HG03520 (cell line): Measurements from ENCODE around the gene TMEM120B.

Experiments used
- ATAC-seq: cut with Tn5 transposase; IDR thresholded peaks from one replicate; pipeline ENCODE4 v1.9.1; 2021; ENCODE audit warnings: mild to moderate bottlenecking, moderate library complexity; ENCODE audit not compliant: unreplicated experiment

TMEM120B gene

DNA sequence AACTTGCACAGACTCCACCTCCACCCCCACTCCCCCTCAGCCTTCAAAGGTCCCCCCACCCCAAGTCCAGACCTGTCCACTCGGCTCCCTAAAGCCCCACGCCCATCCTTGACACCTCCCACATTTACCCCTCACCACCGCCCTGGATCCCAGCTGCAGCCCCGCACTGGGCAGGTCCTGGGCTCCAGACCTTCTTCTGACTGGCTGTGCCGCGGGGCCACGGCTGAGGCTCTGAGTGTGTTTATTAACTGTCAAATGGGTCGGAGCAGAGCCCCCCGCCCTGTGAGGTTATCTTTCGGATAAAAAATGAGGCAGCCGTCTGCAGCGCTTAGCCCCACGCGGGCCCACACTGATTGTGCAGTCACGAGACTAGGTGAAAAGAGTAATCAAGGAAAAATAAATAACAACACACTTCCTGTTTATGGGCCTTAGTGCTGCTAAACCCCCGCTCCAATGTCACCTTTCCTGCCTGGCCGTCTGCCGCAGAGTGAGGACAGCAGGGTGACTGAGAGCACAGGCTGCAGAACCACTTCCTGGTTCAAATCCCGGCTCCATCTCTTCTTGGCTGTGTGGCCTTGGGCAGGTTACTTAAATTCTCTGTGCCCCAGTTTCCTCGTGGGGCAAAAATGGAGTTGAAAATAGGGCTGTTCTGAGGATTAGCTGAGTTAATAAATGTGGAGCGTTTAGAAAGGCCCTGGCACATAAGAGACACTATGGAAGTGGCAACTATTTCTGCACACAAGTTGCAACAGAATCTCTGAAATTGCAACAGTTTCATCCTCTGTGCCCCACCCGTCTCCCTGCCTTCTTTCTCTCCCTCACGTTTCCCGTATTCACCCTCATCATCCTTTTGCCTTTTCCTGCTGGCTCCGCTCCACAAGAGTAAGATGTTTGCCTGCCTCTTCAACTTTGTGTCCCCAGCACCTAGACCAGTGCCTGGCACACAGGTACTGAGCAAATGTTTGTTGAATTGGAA, 100.7 kb downstream of the TMEM120B start:
- no peak for ATAC-seq

DNA sequence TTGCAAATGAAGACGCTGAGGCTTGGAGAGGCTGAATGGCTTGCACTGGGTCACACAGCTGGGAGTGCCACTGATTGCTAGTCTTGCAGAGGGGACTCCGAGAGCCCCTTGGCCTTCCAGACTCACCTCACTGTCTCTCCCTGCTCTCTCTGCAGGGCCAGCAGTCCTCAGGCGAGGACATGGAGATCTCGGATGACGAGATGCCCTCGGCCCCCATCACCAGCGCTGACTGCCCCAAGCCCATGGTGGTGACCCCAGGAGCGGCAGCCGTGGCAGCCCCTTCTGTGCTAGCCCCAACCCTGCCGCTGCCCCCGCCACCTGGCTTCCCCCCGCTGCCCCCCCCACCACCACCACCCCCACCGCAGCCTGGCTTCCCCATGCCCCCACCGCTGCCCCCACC, 101.4 kb downstream of the TMEM120B start:
- ATAC-seq = no peak

DNA sequence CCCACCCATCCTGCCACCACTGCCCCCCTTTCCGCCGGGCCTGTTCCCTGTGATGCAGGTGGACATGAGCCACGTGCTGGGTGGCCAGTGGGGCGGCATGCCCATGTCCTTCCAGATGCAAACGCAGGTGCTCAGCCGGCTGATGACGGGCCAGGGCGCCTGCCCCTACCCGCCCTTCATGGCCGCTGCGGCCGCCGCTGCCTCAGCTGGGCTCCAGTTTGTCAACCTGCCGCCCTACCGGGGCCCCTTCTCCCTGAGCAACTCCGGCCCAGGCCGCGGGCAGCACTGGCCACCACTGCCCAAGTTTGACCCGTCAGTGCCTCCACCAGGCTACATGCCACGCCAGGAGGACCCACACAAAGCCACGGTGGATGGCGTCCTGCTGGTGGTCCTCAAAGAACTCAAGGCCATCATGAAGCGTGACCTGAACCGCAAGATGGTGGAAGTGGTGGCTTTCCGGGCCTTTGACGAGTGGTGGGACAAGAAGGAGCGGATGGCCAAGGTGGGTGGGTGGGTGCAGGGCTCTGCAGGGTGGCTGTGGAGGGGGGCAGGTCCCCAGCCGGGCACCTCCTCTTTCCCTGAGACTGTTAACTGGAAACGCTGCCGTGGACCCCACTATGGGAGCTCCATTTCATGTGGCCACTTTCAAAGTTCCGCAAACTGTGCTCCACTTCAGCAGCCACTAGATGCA, 102.0 kb downstream of the TMEM120B start:
- no peak for ATAC-seq

DNA sequence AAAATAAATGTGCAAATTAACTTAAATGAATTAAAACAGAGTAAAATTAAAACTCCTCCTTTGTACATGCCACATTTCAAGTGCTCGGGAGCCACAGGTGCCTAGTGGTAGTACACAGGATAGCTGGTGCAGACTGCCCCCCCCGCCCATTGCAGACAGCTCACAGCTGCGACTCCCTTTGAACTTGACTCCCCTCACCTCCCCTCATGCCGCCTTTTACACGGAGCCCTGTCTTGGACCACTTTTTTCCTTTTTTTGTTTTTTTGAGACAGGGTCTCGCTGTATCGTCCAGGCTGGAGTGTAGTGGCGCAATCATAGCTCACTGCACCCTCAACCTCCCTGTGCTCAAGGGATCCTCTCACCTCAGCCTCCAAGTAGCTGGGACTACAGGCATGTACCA, 102.7 kb downstream of the TMEM120B start:
- no peak for ATAC-seq

DNA sequence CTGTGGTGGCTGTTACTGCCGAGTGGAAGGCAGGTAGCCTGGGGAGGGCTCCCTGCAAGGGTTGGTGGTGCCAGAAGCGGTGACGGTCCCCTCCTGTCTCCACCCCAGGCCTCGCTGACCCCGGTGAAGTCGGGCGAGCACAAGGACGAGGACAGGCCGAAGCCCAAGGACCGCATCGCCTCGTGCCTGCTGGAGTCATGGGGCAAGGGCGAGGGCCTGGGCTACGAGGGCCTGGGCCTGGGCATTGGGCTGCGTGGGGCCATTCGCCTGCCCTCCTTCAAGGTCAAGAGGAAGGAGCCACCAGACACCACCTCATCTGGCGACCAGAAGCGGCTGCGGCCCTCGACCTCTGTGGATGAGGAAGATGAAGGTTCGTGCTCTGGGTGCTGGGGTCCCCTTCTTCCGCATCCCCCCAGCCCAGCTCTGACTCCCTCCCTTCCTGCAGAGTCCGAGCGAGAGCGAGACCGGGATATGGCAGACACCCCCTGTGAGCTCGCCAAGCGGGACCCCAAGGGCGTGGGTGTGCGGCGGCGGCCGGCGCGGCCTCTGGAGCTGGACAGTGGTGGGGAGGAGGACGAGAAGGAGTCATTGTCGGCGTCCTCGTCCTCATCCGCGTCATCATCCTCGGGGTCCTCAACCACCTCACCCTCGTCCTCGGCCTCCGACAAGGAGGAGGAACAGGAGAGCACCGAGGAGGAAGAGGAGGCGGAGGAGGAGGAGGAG, 104.5 kb downstream of the TMEM120B start:
- no peak for ATAC-seq

DNA sequence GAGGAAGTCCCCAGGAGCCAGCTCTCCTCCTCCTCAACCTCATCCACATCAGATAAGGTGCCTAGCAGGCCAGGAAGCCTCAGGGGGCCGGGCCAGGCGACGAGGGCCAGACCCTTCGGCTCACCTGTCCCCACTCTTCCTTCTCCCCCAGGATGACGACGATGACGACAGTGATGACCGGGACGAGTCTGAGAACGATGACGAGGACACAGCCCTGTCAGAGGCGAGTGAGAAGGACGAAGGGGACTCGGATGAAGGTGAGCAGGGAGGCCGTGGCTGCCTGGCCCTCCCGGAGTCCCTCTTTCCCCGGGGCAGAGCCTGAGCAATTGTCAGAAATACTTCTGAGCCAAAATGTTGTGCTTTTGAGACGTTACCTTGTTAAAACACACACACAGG, 105.1 kb downstream of the TMEM120B start:
- ATAC-seq = no peak

DNA sequence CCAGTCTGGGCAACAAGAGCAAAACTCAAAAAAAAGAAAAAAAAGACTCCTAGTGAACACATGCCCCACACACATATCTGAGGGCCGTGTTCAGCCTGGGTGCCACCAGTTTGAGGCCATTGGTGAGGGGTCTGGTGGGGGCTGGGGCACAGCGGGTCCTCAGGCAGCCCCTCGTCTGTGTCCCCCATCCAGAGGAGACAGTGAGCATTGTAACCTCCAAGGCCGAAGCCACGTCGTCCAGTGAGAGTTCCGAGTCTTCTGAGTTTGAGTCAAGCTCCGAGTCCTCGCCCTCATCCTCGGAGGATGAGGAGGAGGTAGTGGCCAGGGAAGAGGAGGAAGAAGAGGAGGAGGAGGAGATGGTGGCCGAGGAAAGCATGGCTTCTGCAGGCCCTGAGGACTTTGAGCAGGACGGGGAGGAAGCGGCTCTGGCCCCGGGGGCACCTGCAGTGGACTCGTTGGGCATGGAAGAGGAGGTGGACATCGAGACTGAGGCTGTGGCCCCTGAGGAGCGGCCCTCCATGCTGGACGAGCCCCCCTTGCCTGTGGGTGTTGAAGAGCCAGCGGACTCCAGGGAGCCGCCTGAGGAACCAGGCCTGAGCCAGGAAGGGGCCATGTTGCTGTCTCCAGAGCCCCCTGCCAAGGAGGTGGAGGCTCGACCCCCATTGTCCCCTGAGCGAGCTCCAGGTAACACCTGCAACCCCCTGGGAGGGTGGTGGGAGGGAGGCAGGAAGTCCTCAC, 106.8 kb downstream of the TMEM120B start:
- no peak for ATAC-seq

DNA sequence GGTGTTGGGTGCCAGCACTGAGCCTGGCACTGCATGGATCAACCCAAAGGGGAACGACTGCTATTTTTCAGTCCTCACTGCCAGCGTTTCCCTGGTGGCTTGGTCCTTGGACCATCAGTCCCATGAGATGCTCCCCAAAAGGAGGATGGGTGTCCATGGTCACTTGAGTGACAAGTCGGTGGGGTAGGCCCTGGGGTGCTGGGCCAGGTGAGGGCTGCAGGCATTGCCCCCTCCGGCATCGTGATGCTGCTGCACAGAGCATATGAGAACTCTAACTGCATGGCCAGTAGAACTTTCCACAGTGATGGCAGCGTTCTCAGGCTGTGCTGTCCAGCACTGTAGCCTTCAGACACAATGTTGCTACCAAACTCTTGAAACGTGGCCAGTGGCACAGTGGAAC, 107.5 kb downstream of the TMEM120B start:
- ATAC-seq = no peak

DNA sequence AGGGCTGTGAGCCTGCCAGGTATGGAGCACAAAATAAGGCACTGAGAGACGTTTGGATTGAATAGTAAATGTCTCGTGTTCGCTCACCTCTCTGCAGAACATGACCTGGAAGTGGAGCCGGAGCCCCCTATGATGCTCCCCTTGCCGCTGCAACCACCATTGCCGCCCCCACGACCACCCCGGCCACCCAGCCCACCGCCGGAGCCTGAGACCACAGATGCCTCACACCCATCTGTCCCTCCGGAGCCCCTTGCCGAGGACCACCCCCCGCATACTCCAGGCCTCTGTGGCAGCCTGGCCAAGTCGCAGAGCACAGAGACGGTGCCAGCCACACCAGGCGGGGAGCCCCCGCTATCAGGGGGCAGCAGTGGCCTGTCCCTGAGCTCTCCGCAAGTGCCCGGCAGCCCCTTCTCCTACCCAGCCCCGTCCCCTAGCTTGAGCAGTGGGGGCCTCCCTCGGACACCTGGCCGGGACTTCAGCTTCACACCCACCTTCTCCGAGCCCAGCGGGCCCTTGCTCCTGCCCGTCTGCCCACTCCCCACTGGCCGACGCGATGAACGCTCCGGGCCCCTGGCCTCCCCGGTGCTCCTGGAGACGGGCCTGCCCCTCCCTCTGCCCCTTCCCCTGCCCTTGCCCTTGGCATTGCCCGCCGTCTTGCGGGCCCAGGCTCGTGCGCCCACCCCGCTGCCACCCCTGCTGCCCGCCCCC, 110.0 kb downstream of the TMEM120B start:
- ATAC-seq = no peak

DNA sequence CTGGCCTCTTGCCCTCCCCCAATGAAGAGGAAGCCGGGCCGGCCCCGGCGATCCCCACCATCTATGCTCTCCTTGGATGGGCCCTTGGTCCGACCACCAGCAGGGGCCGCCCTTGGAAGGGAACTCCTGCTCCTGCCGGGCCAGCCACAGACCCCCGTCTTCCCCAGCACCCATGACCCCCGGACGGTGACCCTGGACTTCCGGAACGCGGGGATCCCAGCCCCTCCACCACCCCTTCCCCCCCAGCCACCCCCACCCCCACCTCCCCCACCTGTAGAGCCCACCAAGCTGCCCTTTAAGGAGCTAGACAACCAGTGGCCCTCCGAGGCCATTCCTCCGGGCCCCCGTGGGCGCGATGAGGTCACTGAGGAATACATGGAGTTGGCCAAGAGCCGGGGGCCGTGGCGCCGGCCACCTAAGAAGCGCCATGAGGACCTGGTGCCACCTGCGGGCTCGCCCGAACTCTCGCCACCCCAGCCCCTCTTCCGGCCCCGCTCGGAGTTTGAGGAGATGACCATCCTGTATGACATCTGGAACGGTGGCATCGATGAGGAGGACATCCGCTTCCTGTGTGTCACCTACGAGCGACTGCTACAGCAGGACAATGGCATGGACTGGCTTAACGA, 110.7 kb downstream of the TMEM120B start:
- no peak for ATAC-seq

DNA sequence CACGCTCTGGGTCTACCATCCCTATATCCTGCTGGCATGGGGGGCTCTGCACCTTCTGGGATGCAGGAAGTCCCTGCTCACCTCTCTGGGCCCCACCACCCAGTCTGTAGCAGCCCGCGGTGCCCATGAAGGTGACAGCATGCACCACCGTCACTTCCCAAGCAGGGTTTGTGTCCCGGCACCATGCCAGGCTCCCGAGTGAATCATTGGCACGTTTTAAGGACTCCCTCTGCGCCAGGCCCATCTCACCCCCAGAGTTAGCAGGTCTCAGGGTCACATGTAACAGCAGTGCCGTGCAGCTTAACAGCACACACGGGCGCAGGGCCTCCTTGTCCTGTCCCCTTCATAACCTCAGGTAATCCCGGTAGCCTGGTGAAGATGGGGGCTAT, 111.2 kb downstream of the TMEM120B start:
- no peak for ATAC-seq

DNA sequence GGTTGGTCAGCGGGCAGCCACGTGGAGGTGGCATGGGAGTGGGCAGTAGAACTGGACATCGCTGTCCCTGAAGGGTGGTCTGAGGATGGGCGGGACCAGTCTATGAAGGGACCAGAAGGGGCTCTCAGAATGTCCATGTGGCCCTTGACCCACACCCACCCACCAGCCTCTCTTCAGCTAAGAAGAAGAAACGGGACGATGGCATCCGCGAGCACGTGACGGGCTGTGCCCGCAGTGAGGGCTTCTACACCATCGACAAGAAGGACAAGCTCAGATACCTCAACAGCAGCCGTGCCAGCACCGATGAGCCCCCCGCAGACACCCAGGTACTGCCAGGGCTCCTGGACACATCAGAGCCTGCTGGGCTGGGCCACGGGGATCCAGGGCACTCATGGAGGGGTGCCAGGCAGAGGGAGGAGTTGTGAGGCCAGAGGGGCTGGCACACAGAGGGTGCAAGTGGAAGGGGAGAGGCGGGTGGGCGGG, 112.5 kb downstream of the TMEM120B start:
- no peak for ATAC-seq

DNA sequence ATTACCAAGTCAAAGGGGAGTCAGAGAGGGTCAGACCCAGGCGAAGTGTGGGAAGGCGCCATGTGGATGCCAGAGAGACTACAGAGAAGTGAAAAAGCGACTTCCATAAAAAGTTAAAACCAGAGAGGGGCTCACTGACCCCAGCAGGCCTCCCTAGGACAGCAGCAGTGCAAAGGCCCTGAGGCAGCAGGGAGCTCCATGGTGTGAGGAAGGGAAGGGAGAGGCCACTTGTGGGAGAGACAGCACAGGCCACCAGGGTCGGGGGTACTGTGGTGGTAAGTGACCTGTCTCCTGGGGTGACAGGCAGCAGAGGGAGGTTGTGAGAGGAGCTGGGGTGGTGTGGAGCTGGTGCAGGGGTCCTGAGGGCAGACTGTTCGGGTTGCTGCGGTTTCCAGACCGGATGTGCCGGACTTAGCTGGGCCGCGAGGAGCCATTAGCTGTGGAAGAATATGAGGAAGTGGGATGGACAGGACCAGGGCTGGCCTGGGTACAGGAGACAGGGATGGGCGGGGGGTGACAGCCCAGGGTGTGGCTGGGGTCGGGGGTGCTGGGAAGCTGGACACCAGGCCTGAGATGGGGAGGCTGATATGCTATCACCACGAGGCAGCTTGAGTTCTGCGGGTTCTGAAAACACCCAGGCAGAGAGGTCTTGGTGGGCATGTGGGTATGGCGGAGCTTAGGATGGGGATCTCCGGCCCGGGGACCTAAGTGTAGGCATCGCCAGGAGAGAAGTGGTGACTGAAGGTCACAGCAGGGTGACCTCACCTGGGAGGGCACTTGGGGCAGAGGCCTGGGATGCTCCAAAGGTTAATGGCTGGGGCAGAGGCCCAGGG, 114.0 kb downstream of the TMEM120B start:
- no peak for ATAC-seq

DNA sequence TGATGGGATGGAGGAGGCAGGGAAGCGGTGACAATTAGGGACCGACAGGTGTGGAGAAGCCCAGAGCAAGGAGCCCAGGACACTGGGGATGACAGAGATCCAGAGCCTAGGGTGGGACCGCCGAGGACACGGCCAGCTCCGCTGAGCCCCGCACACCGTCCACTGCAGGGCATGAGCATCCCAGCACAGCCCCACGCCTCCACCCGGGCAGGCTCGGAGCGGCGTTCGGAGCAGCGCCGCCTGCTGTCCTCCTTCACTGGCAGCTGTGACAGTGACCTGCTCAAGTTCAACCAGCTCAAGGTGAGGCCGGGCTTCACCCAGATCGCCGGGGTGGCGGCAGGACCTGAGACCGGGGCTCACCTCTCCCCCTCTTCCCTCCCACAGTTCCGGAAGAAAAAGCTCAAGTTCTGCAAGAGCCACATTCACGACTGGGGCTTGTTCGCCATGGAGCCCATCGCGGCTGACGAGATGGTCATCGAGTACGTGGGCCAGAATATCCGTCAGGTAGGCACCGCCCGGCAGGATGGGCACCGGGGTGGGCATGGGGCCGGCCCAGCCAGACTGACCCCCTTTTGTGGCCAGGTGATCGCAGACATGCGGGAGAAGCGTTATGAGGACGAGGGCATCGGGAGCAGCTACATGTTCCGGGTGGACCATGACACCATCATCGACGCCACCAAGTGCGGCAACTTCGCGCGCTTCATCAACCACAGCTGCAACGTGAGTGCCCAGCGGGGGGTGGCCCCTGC, 115.0 kb downstream of the TMEM120B start:
- ATAC-seq = no peak

DNA sequence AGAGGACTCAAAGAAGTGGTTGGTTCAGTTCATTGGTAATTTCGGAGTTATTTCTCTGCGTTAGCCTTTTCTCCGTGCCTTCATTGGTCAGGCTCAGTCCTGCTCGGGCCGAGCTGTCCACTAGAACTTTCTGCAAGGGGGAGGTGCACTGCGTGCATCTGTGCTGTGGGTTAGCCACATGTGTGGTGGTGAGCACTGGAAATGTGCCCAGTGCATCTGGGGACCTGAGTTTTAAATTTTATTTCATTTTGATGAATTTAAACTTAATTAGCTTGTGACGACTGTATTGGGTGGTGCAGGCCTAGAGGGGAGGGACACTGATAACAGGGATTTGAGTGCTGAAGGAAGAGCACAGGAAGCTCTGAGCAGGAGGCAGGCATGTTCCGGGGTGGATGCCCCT, 115.8 kb downstream of the TMEM120B start:
- no peak for ATAC-seq

DNA sequence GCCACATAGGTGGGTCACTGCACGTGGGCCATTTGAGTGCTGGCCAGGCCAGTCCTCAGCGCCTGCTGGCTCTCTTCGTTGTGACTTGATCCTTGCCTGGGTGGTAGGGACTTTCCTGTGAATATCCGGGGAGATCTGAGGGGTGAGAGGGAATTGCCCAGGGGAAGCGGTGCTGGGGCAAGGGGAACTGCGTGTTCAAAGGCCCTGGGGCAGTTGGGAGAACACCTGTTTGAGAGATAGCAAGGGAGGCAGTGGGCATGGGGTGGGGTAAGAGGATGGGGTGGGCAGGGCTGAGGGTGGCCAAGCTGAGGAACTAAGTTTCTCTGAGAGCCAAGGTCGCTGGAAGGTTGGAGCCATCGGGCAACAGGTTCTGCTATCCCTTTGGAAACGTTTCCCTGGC, 116.3 kb downstream of the TMEM120B start:
- no peak for ATAC-seq

DNA sequence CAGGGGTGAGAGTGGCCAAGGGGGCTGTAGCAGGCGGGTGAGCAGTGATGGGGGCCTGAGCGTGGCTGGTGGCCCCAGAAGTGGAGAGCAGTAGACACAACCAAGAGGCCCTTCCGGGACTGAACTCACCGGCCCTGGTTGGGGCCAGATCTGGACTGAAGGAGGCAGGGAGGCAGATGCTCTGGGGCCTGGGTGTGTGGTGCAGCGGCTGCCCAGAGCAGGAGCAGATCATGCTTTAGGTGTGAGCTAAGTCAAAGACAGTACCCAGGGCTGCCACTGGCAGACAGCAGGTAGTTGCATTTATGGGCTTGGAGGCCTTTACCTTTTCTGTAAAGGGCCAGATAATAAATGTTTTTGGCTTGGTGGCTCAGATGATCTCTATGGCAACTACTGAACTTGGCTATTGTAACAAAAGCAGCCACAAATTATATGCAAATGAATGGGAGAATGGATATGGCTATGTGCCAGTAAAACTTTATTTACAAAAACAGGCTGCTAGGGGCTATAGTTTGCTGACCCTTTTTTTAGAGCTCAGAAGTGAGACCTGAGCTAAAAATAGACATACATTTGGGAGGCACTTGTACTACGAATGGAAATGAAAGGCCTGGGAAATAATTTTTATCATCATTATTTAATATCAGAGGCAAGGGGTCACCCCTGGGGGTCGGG, 116.8 kb downstream of the TMEM120B start:
- ATAC-seq = no peak

DNA sequence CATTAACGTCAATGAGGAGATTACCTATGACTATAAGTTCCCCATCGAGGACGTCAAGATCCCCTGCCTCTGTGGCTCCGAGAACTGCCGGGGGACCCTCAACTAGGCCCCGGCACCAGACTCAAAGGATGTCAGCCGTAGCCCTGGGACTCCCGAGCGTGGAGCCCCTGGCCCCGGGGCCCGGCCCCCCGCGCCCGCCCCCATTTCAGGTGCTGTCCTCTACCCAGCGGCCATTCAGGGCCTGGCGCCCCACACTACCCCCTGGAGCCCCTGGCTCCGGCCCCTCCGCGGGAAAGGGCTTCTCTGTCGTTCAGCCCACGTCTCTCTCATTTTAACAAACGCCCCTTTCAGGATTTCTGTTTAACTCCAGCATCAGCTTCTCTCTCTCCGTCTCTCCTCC, 117.6 kb downstream of the TMEM120B start:
- no peak for ATAC-seq
